CD14-positive monocyte (primary cell): ENCODE results near the gene PAPPA2. TPM values are rescaled to one million over a fixed set of nuclear protein-coding genes. Genes with fewer than 3 reads are reported as not detected.

Experiments used
- DNase-seq, 3 donors: peaks; one replicate each; pipeline ENCODE4 v3.0.0-alpha.2; 2011 to 2022
- H2AFZ ChIP-seq: 2 replicates; pipeline ENCODE4 v1.6.0; 2012; ENCODE audit warnings: mild to moderate bottlenecking, low read depth, low read length, inconsistent platforms; ENCODE audit not compliant: insufficient read depth, poor library complexity, severe bottlenecking
- H3K27ac ChIP-seq, 2 donors: 1 replicate in 1 of 2; 2 replicates in 1 of 2; pipeline ENCODE4 v1.5.1; 2012 to 2013; ENCODE audit warnings: low read length in 2 of 2, control low read depth in 1 of 2, inconsistent platforms in 1 of 2, low read depth in 1 of 2, mild to moderate bottlenecking in 1 of 2
- H3K27me3 ChIP-seq, 2 donors: one replicate each; pipeline versions ENCODE4 v1.6.0 to v1.6.1; 2011 to 2013; ENCODE audit warnings: low read length in 2 of 2; ENCODE audit not compliant: control insufficient read depth in 2 of 2, insufficient read depth in 2 of 2
- H3K36me3 ChIP-seq, 2 donors: replicated peaks in 1 of 2; 1 replicate in 1 of 2; 2 replicates in 1 of 2; pipeline versions ENCODE4 v1.5.1 to v1.6.1; 2012 to 2013; ENCODE audit warnings: low read length in 2 of 2, control low read depth in 1 of 2, inconsistent platforms in 1 of 2, mild to moderate bottlenecking in 1 of 2; ENCODE audit not compliant: insufficient read depth in 2 of 2, control insufficient read depth in 1 of 2
- H3K4me1 ChIP-seq, 2 donors: 1 replicate in 1 of 2; 2 replicates in 1 of 2; pipeline versions ENCODE4 v1.5.1 to v1.6.1; 2012 to 2013; ENCODE audit warnings: low read length in 2 of 2, control low read depth in 1 of 2, inconsistent platforms in 1 of 2, mild to moderate bottlenecking in 1 of 2, moderate library complexity in 1 of 2; ENCODE audit not compliant: insufficient read depth in 2 of 2, control insufficient read depth in 1 of 2
- H3K4me2 ChIP-seq: replicated peaks from 2 replicates; pipeline ENCODE3; 2012; ENCODE audit warnings: low read length, moderate library complexity, mild to moderate bottlenecking; ENCODE audit not compliant: poor library complexity, severe bottlenecking; ENCODE audit errors: extremely low read depth
- H3K4me3 ChIP-seq, 3 experiments: fragments of 200-600 bp in 1 of 3; sonication (generic) in 1 of 3; replicated peaks in 1 of 3; 1 replicate in 2 of 3; 2 replicates in 1 of 3; pipeline ENCODE4 v1.5.1; 2011 to 2013; ENCODE audit warnings: low read length in 3 of 3, mild to moderate bottlenecking in 3 of 3, control low read depth in 2 of 3, low read depth in 2 of 3, inconsistent platforms in 1 of 3, moderate library complexity in 1 of 3
- H3K79me2 ChIP-seq: 2 replicates; pipeline ENCODE4 v1.6.0; 2012; ENCODE audit warnings: mild to moderate bottlenecking, control low read depth, inconsistent platforms, low read length, moderate library complexity; ENCODE audit not compliant: insufficient read depth
- H3K9ac ChIP-seq: 2 replicates; pipeline ENCODE4 v1.6.0; 2017; ENCODE audit warnings: low read length, mild to moderate bottlenecking; ENCODE audit not compliant: insufficient read depth, poor library complexity, severe bottlenecking
- H3K9me3 ChIP-seq, 2 donors: replicated peaks in 1 of 2; 1 replicate in 1 of 2; 2 replicates in 1 of 2; pipeline versions ENCODE4 v1.5.1 to v1.6.1; 2012 to 2013; ENCODE audit warnings: low read length in 2 of 2, control low read depth in 1 of 2; ENCODE audit not compliant: control insufficient read depth in 1 of 2, insufficient read depth in 1 of 2
- H4K20me1 ChIP-seq: 2 replicates; pipeline ENCODE4 v1.6.0; 2012; ENCODE audit warnings: mild to moderate bottlenecking, low read length, control low read depth, moderate library complexity; ENCODE audit not compliant: insufficient read depth
- H3K27ac Mint-ChIP-seq, 7 donors: one replicate each; pipeline ENCODE4 v1.8.0; 2020; ENCODE audit warnings: mild to moderate bottlenecking in 7 of 7, mixed read lengths in 7 of 7, moderate library complexity in 6 of 7, inconsistent platforms in 2 of 7
- H3K27me3 Mint-ChIP-seq, 3 donors: one replicate each; pipeline ENCODE4 v1.8.0; 2021 to 2022; ENCODE audit warnings: low read depth in 3 of 3, mild to moderate bottlenecking in 3 of 3, mixed read lengths in 3 of 3, moderate library complexity in 3 of 3, inconsistent platforms in 1 of 3
- H3K36me3 Mint-ChIP-seq, 2 donors: one replicate each; pipeline ENCODE4 v1.8.0; 2020; ENCODE audit warnings: mixed read lengths in 2 of 2, inconsistent platforms in 1 of 2, mild to moderate bottlenecking in 1 of 2
- H3K4me1 Mint-ChIP-seq: one replicate; pipeline ENCODE4 v1.8.0; 2020; ENCODE audit warnings: mild to moderate bottlenecking, mixed read lengths
- H3K4me3 Mint-ChIP-seq, 2 donors: one replicate each; pipeline ENCODE4 v1.8.0; 2020; ENCODE audit warnings: mild to moderate bottlenecking in 2 of 2, mixed read lengths in 2 of 2, moderate library complexity in 1 of 2
- H3K9me3 Mint-ChIP-seq, 7 donors: one replicate each; pipeline ENCODE4 v1.8.0; 2020 to 2022; ENCODE audit warnings: mixed read lengths in 7 of 7, mild to moderate bottlenecking in 6 of 7, moderate library complexity in 6 of 7, inconsistent platforms in 2 of 7
- WGBS: methylation state at CpG from one replicate; pipeline ENCODE4 v1.1.5; 2013; ENCODE audit warnings: missing lambda C conversion rate; ENCODE audit not compliant: insufficient coverage; 5-methylcytosine and 5-hydroxymethylcytosine counted together
- intact Hi-C, 2 donors: fragments of 100-400 bp; cut with micrococcal nuclease; formaldehyde crosslinking; loops; one replicate each; pipeline versions ENCODE4 v1.15.0 to v1.15.1; 2023
- polyA plus RNA-seq, 3 donors: library from polyadenylated mRNA; depleted of rRNA in 1 of 3; unstranded in 2 of 3; stranded (reverse) in 1 of 3; fragments of 300-500 nt in 2 of 3; fragments of >200 nt in 1 of 3; fragmentation: Illumina TruSeq in 2 of 3; gene quantifications; 1 replicate in 2 of 3; 2 replicates in 1 of 3; pipeline ENCODE4 v1.2.3, GENCODE V29; 2012 to 2021
- TF ChIP-seq, protein P1 (sequence below): fragments of 200-600 bp; IDR thresholded peaks from one replicate; pipeline ENCODE4 v1.8.0; 2022; ENCODE audit warnings: antibody characterized with exemption, mild to moderate bottlenecking

The PAPPA2 gene
- polyA plus RNA-seq, 3 donors, result not detected

GRCh38 chr1:176785056-176785455, 322.1 kb downstream of the PAPPA2 start:
- Mint-ChIP-seq H3K27ac (no peak overlapping the region), H3K27me3 (no peaks in the 10 kb centered on the region), H3K36me3 (no peaks in the 10 kb centered on the region), H3K4me1 (no peaks in the 10 kb centered on the region), H3K9me3 (peaks cover 0 to 9% (median 3%) of the 10 kb centered on the region in 7 donors), H3K4me3 (no peak overlapping the region)
- Histone ChIP-seq H3K9ac (no peak overlapping the region), H3K4me1 (no peaks in the 10 kb centered on the region), H3K27ac (no peak overlapping the region), H3K4me3 (no peak overlapping the region), H3K36me3 (no peaks in the 10 kb centered on the region), H3K79me2 (no peaks in the 10 kb centered on the region), H3K27me3 (no peaks in the 10 kb centered on the region), H3K9me3 (no peaks in the 10 kb centered on the region), H4K20me1 (no peaks in the 10 kb centered on the region), H3K4me2 (no peak overlapping the region), H2AFZ (no peak overlapping the region)
- no CpG with 5 or more reads among the region's 6 CpGs for WGBS
- DNase-seq, result no peak
- intact Hi-C loops, result no loop called here
- TF ChIP-seq, protein P1, sequence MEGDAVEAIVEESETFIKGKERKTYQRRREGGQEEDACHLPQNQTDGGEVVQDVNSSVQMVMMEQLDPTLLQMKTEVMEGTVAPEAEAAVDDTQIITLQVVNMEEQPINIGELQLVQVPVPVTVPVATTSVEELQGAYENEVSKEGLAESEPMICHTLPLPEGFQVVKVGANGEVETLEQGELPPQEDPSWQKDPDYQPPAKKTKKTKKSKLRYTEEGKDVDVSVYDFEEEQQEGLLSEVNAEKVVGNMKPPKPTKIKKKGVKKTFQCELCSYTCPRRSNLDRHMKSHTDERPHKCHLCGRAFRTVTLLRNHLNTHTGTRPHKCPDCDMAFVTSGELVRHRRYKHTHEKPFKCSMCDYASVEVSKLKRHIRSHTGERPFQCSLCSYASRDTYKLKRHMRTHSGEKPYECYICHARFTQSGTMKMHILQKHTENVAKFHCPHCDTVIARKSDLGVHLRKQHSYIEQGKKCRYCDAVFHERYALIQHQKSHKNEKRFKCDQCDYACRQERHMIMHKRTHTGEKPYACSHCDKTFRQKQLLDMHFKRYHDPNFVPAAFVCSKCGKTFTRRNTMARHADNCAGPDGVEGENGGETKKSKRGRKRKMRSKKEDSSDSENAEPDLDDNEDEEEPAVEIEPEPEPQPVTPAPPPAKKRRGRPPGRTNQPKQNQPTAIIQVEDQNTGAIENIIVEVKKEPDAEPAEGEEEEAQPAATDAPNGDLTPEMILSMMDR, result no peak

DNA sequence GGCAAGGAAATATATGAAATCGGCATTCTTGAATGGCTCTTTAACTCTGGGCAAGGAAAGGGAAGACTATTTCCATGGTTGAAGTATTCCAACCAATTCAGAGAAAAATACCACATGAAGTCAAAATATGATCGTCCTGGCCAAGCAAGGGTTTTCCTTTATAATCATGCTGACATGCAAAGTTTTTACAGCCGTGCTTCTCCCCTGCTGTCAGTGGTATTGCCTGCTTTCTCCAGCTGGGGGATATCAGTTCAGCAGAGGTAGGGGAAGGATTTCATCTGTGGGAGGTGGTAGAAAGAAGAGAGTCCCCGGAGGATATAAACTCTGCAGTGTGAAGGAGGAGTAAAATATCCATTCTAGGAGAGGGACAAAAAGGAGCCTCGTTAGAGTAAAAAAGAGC, 322.8 kb downstream of the PAPPA2 start:
- intact Hi-C loops, result no loop called here
- Histone ChIP-seq H3K9ac (no peak overlapping the region), H3K4me1 (no peaks in the 10 kb centered on the region), H3K27me3 (no peaks in the 10 kb centered on the region), H2AFZ (no peak overlapping the region), H3K36me3 (no peaks in the 10 kb centered on the region), H3K79me2 (no peaks in the 10 kb centered on the region), H4K20me1 (no peaks in the 10 kb centered on the region), H3K4me3 (no peak overlapping the region), H3K9me3 (no peaks in the 10 kb centered on the region), H3K4me2 (no peak overlapping the region), H3K27ac (no peak overlapping the region)
- TF ChIP-seq, protein P1, result no peak
- no peak for DNase-seq
- Mint-ChIP-seq H3K4me3 (no peak overlapping the region), H3K4me1 (no peaks in the 10 kb centered on the region), H3K9me3 (peaks cover 0 to 9% (median 3%) of the 10 kb centered on the region in 7 donors), H3K27ac (no peak overlapping the region), H3K36me3 (no peaks in the 10 kb centered on the region), H3K27me3 (no peaks in the 10 kb centered on the region)
- 37% methylated on average over 2 of the region's 5 CpGs for WGBS
